GM19452 (cell line): ENCODE data around the gene S100A12.
"Not testable (repeated sequence)": the region's sequence is repeated elsewhere in the genome, so short reads cannot be mapped to it uniquely, and the experiment has no call there.

ENCODE experiments used
- ATAC-seq: cut with Tn5 transposase; IDR thresholded peaks from one replicate; pipeline ENCODE4 v1.9.1; 2021; ENCODE audit not compliant: unreplicated experiment

S100A12 gene

GRCh38 chr1:153354515-153355193 lies 20.8 kb downstream of the S100A12 start:
- ATAC-seq: no peak

- no peak for ATAC-seq
Measured at GRCh38 chr1:153353226-153353947, 22.0 kb downstream of the S100A12 start.

- no peak for ATAC-seq
Measured at GRCh38 chr1:153352523-153352922, 22.9 kb downstream of the S100A12 start.

- ATAC-seq: no peak
Measured at GRCh38 chr1:153350321-153350957, 25.0 kb downstream of the S100A12 start.

GRCh38 chr1:153349363-153350320 lies 25.8 kb downstream of the S100A12 start:
- ATAC-seq: no peak

- ATAC-seq: no peak
Measured at GRCh38 chr1:153348511-153349362, 26.7 kb downstream of the S100A12 start, which contains the start of gene PGLYRP4. PGLYRP4 (minus strand) TSS chr1:153348841; CDS start chr1:153347932, 909 bp downstream.

GRCh38 chr1:153347856-153348255 lies 27.6 kb downstream of the S100A12 start:
- no peak for ATAC-seq

- ATAC-seq: not testable (repeated sequence)
Measured at GRCh38 chr1:153347049-153347448, 28.4 kb downstream of the S100A12 start.

- ATAC-seq: no peak
Measured at GRCh38 chr1:153346077-153346723, 29.2 kb downstream of the S100A12 start.

- no peak for ATAC-seq
Measured at GRCh38 chr1:153345187-153346076, 30.0 kb downstream of the S100A12 start.

GRCh38 chr1:153344718-153345025 lies 30.7 kb downstream of the S100A12 start:
- ATAC-seq: no peak

GRCh38 chr1:153343811-153344717 lies 31.4 kb downstream of the S100A12 start:
- no peak for ATAC-seq

- ATAC-seq: no peak
Measured at GRCh38 chr1:153343040-153343681, 32.3 kb downstream of the S100A12 start.

- ATAC-seq: no peak
Measured at GRCh38 chr1:153342178-153342577, 33.2 kb downstream of the S100A12 start.

- ATAC-seq: no peak
Measured at GRCh38 chr1:153341431-153341934, 33.9 kb downstream of the S100A12 start.

- ATAC-seq: no peak
Measured at GRCh38 chr1:153340356-153340755, 35.1 kb downstream of the S100A12 start.

- ATAC-seq: no peak
Measured at GRCh38 chr1:153339802-153340201, 35.6 kb downstream of the S100A12 start.
